Right cardiac atrium (tissue), 5 donors: Measurements from ENCODE around the gene GRID2. TPM values are rescaled to one million over a fixed set of nuclear protein-coding genes. Genes with fewer than 3 reads are reported as not detected.

ENCODE experiments used
- ATAC-seq, 2 donors: fragments of 200-7000 bp; cut with Tn5 transposase; one replicate each; pipeline versions ENCODE4 v1.8.0 to v1.9.1; 2020; ENCODE audit warnings: moderate library complexity in 2 of 2, mild to moderate bottlenecking in 1 of 2
- DNase-seq, 3 donors: peaks; one replicate each; pipeline ENCODE4 v3.0.0-alpha.2; 2020
- H3K27ac ChIP-seq: one replicate; pipeline ENCODE4 v1.5.1; 2013; ENCODE audit warnings: mild to moderate bottlenecking, low read length, control low read depth, moderate library complexity
- H3K27me3 ChIP-seq: one replicate; pipeline ENCODE4 v1.6.1; 2013; ENCODE audit not compliant: control insufficient read depth, insufficient read depth
- H3K4me1 ChIP-seq: one replicate; pipeline ENCODE4 v1.6.1; 2013; ENCODE audit warnings: low read length; ENCODE audit not compliant: control insufficient read depth, insufficient read depth
- H3K4me3 ChIP-seq: one replicate; pipeline ENCODE4 v1.5.1; 2013; ENCODE audit warnings: low read length, control low read depth
- H3K9me3 ChIP-seq: one replicate; pipeline ENCODE4 v1.6.1; 2013; ENCODE audit warnings: low read length; ENCODE audit not compliant: control insufficient read depth
- WGBS: extraction: QIAGEN DNeasy Blood & Tissue Kit; methylation state at CpG from one replicate; pipeline ENCODE4 v1.1.7; 2013; 5-methylcytosine and 5-hydroxymethylcytosine counted together
- intact Hi-C, 4 donors: fragments of 100-400 bp; cut with DNase I; formaldehyde crosslinking; loops; one replicate each; pipeline versions ENCODE4 v1.11.0 to v1.14.0; 2022 to 2023
- polyA plus RNA-seq: library from polyadenylated mRNA; stranded (reverse); fragments of 200-250 nt; gene quantifications from one replicate; pipeline ENCODE4 v1.2.3, GENCODE V29; 2013
- total RNA-seq, 4 donors: library from RNA; stranded (reverse); fragmentation: NEBNext Ultra II Directional; extraction: Animal tissue kit (Norgen Biotek cat#: 25700); gene quantifications; one replicate each; pipeline ENCODE4 v1.2.1, GENCODE V29; 2021
- donor health status: healthy with polysubstance abuse.
- donor health status: DM: no; HTN: yes; CAD: no.
- donor health status: DM: no; HTN: no; CAD: no.
- donor health status: DM: no; HTN: yes; CAD: no; lungs with severe emphysema.
- donor health status: DM: yes; HTN: yes; CAD: no.

GRID2 gene
- total and polyA plus RNA-seq, 5 donors: 0.09 to 1.0 (median 0.47) TPM

- no peaks in the 10 kb centered on the region for H3K4me1 ChIP-seq
- no peak overlapping the region for H3K4me3 ChIP-seq
- no peak overlapping the region for H3K27ac ChIP-seq
- H3K27me3 ChIP-seq: no peaks in the 10 kb centered on the region
- ATAC-seq: no peak
- no peaks in the 10 kb centered on the region for H3K9me3 ChIP-seq
- intact Hi-C loops: no loop called here
- WGBS: 80% methylated on average over 3 of the region's 3 CpGs
- DNase-seq: no peak
Measured at GRCh38 chr4:92483341-92483740, 179.6 kb downstream of the GRID2 start.

GRCh38 chr4:92488496-92488895 is 184.7 kb downstream of the GRID2 start:
- ATAC-seq (no peak), DNase-seq (no peak)
- H3K4me3 ChIP-seq: no peak overlapping the region
- no peaks in the 10 kb centered on the region for H3K27me3 ChIP-seq
- no peaks in the 10 kb centered on the region for H3K9me3 ChIP-seq
- H3K27ac ChIP-seq: no peak overlapping the region
- WGBS: 55% methylated on average over 1 of the region's 1 CpG
- intact Hi-C loops: no loop called here
- no peaks in the 10 kb centered on the region for H3K4me1 ChIP-seq

- no peak overlapping the region for H3K27ac ChIP-seq
- no peaks in the 10 kb centered on the region for H3K27me3 ChIP-seq
- WGBS: 57% methylated on average over 1 of the region's 1 CpG
- H3K4me1 ChIP-seq: no peaks in the 10 kb centered on the region
- DNase-seq (no peak), ATAC-seq (no peak)
- intact Hi-C loops: no loop called here
- H3K9me3 ChIP-seq: no peaks in the 10 kb centered on the region
- H3K4me3 ChIP-seq: no peak overlapping the region
Measured at GRCh38 chr4:92497141-92497540, 193.4 kb downstream of the GRID2 start.

- Histone ChIP-seq H3K27ac (no peak overlapping the region), H3K27me3 (no peaks in the 10 kb centered on the region), H3K9me3 (no peaks in the 10 kb centered on the region), H3K4me3 (no peak overlapping the region), H3K4me1 (no peaks in the 10 kb centered on the region)
- ATAC-seq: no peak
- DNase-seq: no peak
- intact Hi-C loops: no loop called here
- WGBS: 84% methylated on average over 2 of the region's 2 CpGs
Measured at GRCh38 chr4:92501456-92501855, 197.7 kb downstream of the GRID2 start.

- no peaks in the 10 kb centered on the region for H3K27me3 ChIP-seq
- intact Hi-C loops: no loop called here
- no peak for DNase-seq
- H3K9me3 ChIP-seq: no peaks in the 10 kb centered on the region
- H3K4me3 ChIP-seq: no peak overlapping the region
- no peak overlapping the region for H3K27ac ChIP-seq
- no peak for ATAC-seq
- no peaks in the 10 kb centered on the region for H3K4me1 ChIP-seq
Measured at GRCh38 chr4:92506933-92507332, 203.2 kb downstream of the GRID2 start.

- ATAC-seq: no peak
- intact Hi-C loops: no loop called here
Measured at GRCh38 chr4:92514627-92515026, 210.9 kb downstream of the GRID2 start.

GRCh38 chr4:92516450-92516849 is 212.7 kb downstream of the GRID2 start:
- Histone ChIP-seq H3K4me3 (no peak overlapping the region), H3K27me3 (no peaks in the 10 kb centered on the region), H3K4me1 (no peaks in the 10 kb centered on the region), H3K9me3 (no peaks in the 10 kb centered on the region), H3K27ac (no peak overlapping the region)
- no peak for ATAC-seq
- 73% methylated on average over 6 of the region's 6 CpGs for WGBS
- DNase-seq: no peak
- intact Hi-C loops: no loop called here

More at GRCh38 chr4:92514627-92515026, 210.9 kb downstream of the GRID2 start:
- Histone ChIP-seq H3K9me3 (no peaks in the 10 kb centered on the region), H3K27me3 (no peaks in the 10 kb centered on the region), H3K4me3 (no peak overlapping the region), H3K4me1 (no peaks in the 10 kb centered on the region), H3K27ac (no peak overlapping the region)
- DNase-seq: no peak
- 88% methylated on average over 1 of the region's 1 CpG for WGBS

- WGBS: 93% methylated on average over 3 of the region's 3 CpGs
- no peak overlapping the region for H3K27ac ChIP-seq
- intact Hi-C loops: no loop called here
- H3K4me1 ChIP-seq: no peaks in the 10 kb centered on the region
- H3K27me3 ChIP-seq: no peaks in the 10 kb centered on the region
- H3K9me3 ChIP-seq: no peaks in the 10 kb centered on the region
- DNase-seq: no peak
- no peak overlapping the region for H3K4me3 ChIP-seq
- ATAC-seq: no peak
Measured at GRCh38 chr4:92519727-92520126, 216.0 kb downstream of the GRID2 start.

- H3K27me3 ChIP-seq: no peaks in the 10 kb centered on the region
- no peak for DNase-seq
- intact Hi-C loops: no loop called here
- WGBS: 81% methylated on average over 2 of the region's 2 CpGs
- H3K9me3 ChIP-seq: no peaks in the 10 kb centered on the region
- no peak for ATAC-seq
- no peak overlapping the region for H3K27ac ChIP-seq
- no peaks in the 10 kb centered on the region for H3K4me1 ChIP-seq
- H3K4me3 ChIP-seq: no peak overlapping the region
Measured at GRCh38 chr4:92520563-92520962, 216.8 kb downstream of the GRID2 start.

- Histone ChIP-seq H3K27ac (no peak overlapping the region), H3K9me3 (no peaks in the 10 kb centered on the region), H3K4me1 (no peaks in the 10 kb centered on the region), H3K27me3 (no peaks in the 10 kb centered on the region), H3K4me3 (no peak overlapping the region)
- ATAC-seq: no peak
- intact Hi-C loops: no loop called here
- WGBS: 55% methylated on average over 2 of the region's 2 CpGs
- DNase-seq: no peak
Measured at GRCh38 chr4:92521941-92522340, 218.2 kb downstream of the GRID2 start.

- Histone ChIP-seq H3K27ac (no peak overlapping the region), H3K9me3 (no peaks in the 10 kb centered on the region), H3K4me3 (no peak overlapping the region), H3K4me1 (no peaks in the 10 kb centered on the region), H3K27me3 (no peaks in the 10 kb centered on the region)
- WGBS: 21% methylated on average over 3 of the region's 3 CpGs
- no peak for ATAC-seq
- intact Hi-C loops: no loop called here
- no peak for DNase-seq
Measured at GRCh38 chr4:92522356-92522755, 218.6 kb downstream of the GRID2 start.

GRCh38 chr4:92524131-92524530 is 220.4 kb downstream of the GRID2 start:
- Histone ChIP-seq H3K9me3 (no peaks in the 10 kb centered on the region), H3K27ac (no peak overlapping the region), H3K27me3 (no peaks in the 10 kb centered on the region), H3K4me3 (no peak overlapping the region), H3K4me1 (no peaks in the 10 kb centered on the region)
- DNase-seq (no peak), ATAC-seq (no peak)
- intact Hi-C loops: no loop called here
